Stimulated activated CD4-positive, alpha-beta T cell treated with anti-CD3 and anti-CD28 coated beads, TNF-alpha, amount 100 ng/mL, for 24 hours (primary cell): ENCODE measurements around the gene LRP10.

Experiments used
- DNase-seq, 3 experiments: peaks; one replicate each; pipeline ENCODE4 v3.0.0-alpha.2; 2020; ENCODE audit warnings: low read depth in 3 of 3

The LRP10 gene

DNA sequence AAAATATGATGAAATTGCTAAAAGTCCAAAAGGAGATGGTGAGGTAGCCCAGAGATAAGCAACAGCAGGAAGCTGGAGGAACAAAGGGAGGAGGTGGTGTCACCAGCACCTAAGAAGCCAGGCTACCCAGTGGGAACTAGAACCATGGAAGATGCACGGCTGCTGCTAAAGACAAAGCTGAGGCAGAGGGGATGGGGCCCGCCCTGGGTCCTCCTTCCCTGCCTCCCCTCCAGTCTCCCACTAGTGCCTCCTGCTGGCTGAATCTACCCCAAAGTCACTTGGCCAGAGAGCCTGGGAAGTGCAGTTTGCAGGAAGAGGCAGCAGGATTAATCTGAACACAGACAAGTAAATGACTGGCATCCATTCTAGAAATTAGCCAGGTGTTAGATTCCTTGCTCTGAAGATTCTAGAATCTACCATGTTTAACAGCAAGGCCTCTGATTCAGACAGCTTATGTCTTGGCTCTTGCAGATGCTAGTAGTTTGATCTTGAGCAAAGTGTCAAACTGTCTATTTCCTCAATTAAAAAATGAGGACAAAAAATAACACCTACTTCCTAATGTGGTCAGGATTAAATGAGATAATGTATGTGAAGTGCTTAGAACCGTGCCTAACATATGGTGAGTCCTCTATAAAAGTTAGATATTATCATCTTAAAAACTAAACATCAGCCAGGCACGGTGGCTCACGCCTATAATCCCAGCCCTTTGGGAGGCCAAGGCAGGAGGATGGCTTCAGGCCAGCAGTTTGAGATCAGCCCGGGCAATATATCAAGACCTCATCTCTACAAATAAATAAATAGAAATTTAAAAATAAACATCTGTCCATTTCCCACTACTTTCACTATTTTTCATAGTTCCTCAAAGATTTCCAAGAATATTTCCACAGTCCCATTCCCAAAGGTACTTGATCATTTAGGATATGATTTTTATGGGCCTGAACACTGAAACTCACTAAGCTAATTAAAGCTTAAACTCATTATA is 5.8 kb upstream of the LRP10 start:
- no peak for DNase-seq

- no peak for DNase-seq
Measured at GRCh38 chr14:22866874-22867273, 4.7 kb upstream of the LRP10 start.

DNA sequence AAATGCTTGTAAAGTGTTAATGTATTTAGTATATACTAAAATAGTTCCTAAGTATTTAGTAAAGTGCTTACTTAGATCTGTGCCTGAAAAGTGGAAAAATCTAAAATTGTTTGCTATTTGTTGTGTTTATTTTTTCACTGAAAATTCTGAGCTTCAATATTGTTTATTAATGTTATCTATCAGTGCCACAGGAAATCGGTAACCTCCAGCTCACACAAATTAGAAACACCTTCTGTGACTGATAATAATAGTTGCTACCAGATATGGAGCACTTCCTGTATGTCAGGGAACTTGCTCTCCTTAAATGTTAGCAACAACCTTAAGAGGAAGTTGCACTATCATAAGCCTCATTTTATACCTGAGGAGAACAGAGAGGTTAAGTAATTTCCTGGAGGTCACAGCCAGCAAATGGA is 723 bp upstream of the LRP10 start:
- DNase-seq: no peak

- DNase-seq: peak; percentile 50 to 74 (median 56)
Measured at GRCh38 chr14:22872033-22872832, 693 bp downstream of the LRP10 start.

DNA sequence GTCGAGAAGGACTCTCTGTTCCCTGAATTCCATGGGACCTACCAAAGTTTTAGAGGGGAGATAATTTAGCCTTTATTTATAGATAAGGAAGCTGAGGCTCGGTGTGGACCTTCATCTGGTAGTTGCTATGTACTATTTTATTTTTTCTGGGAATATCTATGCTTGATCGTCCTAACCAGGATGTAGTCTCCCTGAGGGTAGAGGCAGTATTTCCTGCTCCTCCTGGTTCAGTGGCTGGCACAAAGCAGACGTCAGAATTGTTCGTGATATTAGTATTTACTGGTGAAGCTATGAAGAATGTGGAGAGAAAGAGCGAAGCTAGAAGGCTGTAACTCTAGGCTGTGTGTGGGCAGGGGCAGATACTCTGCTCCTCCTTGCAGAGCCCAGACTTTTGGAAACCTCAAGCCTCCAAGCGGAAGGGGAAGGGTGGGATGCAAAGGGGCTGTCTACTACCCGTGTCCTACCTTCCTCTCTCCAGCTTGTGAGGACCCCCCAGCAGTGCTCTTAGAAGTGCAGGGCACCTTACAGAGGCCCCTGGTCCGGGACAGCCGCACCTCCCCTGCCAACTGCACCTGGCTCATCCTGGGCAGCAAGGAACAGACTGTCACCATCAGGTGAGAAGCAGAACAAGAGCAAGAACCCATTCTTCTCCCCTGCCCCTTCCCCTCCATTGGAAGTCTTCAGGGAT is 1.4 kb downstream of the LRP10 start:
- no peak for DNase-seq

GRCh38 chr14:22875003-22875747 is 3.6 kb downstream of the LRP10 start:
- no peak for DNase-seq

- no peak for DNase-seq
Measured at GRCh38 chr14:22875748-22876319, 4.3 kb downstream of the LRP10 start.

GRCh38 chr14:22877000-22877501 is 5.5 kb downstream of the LRP10 start:
- no peak for DNase-seq

DNA sequence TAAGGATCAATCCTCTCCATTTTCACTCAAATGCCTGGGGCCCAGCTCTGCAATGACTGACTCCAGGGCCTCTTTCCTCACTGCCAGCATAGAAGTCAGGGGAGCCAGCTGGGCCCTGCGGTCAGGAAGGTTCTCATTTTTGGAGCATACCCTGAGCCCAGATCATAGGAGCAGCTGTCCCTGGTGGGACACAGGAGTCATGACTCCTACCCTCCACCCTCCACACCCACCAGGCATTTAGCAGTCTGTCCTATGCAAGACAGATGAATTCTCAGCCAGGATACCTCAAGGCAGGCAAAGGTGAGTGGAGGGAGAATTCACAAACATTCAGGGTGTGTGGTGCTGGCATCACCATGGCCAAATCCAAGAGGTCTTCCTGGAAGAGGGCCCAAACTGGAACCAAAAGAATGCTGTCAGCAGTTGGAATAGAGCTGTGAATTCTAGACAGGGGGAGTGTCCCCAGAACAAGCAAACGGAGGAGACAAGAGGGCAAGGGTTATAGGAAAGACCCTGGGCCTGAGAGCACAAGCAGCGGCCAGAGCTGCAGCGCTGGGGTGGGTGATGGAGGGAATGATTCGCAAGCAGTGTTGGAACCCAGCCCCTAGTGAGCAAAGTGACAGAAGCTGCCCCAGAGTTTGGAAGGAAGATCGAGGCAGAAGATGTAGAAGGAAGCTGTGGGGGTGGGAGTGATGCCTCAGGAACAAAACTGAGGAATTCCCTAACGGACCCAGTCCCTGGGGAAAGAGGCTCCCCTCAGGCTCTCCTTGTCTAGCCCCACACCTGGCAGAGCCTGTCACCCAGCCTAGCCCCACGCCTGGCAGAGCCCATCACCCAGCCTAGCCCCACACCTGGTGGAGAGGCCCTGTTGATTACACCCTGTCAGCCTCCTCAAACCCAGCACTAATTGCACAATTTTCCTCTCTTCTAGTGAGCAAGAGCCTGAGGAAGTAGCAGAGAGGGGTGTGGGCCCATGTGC is 7.0 kb downstream of the LRP10 start:
- DNase-seq: no peak

- DNase-seq: no peak
Measured at GRCh38 chr14:22882064-22882463, 10.5 kb downstream of the LRP10 start.

DNA sequence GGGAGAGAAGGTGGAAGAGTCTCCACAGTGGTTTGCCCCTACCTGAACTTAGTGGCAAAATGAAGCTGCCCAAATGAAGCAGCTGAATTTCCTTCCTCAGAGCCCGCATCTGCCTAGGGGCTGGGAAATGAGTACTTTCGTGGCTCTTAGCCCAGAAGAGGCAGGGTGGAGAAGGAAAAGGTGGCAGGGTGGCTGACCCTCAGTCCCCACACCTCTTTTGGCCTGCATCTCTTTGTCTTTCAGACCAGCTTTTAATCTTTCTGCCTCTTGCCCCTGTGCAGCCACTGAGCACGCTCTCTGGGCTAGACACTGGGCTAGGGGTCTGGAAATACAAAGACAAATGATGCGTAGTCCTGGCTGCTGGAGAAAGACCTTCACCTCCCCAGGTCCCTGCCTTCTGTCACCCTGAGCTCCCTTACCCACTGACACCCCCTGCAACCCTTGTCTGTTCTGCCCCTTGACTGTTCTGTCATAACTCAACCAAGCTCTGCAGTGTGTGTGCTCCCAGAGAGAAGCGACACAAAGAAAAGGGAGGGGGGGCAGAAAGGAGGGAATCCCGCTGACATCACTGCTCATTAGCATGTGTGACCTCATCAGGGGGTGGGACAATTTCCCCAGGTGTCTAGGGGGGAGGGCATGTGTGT is 11.1 kb downstream of the LRP10 start:
- no peak for DNase-seq

DNA sequence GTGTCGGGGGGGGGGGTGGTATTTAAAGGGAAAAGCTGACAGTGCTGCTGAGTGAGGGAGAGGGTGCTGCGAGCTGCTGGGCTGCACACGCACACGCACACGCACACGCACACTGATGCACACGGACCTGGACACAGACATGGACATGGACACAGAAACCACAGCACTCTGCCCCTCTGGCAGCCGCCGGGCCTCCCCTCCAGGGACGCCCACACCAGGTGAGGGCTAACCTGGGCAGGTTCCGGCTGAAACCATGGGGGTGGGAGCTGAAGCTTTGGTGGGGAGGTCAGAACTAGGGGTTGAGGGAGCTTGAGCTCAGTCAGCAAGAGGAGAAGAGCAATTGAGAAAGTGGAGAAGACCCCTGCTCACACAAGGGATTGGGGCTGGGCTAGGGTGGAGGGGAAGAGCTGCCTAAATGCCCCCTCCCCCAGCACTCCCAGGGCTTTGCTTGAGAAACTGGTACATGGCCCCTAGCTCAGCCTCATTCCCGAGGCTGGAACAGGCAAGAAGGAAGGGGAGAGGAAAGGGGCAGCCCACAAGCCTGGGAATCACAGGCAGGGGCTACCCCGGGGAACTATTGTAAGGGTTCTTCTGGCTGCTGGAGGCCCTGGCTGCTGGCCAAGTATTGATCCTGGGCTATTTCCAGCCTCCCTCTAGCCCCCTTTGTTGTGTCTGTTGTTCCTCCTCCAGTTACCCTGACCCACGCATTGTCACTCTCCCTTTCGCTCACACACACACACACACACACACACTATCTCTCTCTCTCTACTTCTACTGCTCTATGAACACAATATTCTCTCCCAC is 11.8 kb downstream of the LRP10 start, which contains the start of gene REM2:
Gene REM2 (plus strand): TSS at position 50 of the 804 bp plus-strand sequence. CDS start 66 bp downstream, at position 116.
- no peak for DNase-seq

DNA sequence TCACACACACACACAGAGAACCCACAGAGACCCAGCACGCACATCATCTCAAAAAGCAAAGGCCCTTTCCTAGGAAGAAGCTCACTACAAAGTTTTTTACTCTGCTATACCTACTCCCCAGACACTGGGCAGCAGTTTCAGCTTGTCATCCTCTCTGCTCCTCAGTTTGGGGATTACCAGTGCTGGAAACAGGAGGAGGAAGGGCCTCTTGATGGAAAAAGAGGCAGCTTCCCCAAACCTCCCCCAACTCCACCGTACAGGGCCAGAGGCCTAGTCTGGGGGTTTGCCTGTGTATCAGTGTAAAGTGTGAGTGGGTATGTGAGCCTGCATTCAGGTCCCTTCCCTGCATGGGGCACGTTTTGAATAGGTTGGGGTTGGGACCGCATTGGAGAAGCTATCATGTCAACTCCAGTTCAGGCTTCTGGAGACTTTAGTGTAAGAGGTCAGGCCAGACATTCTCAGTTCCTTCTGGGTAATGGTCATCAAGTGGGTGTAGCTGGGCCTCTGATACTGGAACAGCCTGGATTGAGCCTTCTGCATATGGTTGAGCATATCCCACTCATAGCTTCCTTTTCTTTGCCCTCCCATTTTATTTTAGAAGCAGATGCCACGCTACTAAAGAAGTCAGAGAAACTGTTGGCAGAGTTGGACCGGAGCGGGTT is 12.7 kb downstream of the LRP10 start:
- DNase-seq: no peak

DNA sequence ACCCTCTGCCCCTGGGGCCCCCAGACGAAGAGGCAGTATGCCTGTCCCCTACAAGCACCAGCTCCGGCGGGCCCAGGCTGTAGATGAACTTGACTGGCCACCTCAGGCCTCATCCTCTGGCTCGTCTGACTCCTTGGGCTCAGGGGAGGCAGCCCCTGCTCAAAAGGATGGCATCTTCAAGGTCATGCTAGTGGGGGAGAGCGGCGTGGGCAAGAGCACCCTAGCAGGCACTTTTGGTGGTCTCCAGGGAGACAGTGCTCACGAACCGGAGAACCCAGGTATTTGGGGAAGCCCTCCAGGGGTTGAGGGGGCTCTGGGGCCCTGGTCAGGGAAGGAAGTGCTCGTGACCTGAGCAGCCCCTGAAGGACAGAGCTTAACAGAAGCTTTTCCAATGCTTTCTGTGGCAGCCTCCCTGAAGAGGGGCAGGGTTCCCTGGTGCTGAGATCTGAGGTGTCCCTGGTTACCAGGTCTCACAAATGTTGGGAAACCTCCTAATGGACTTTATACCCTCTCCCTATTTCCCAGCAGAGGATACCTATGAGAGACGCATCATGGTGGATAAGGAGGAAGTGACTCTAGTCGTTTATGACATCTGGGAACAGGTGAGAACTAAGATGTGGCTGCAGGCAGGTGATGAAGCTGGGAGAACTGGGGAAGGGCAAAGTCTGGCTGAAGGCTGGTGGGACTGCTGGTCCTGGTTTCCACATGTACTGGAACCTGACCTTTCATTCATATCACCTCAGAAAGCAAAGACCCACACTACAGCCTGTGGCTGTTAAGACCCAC is 13.4 kb downstream of the LRP10 start:
- DNase-seq: no peak

- DNase-seq: no peak
Measured at GRCh38 chr14:22885975-22886374, 14.4 kb downstream of the LRP10 start.

- DNase-seq: peak in 2 of 3 experiments; percentile 41 to 72
Measured at GRCh38 chr14:22886500-22887259, 15.1 kb downstream of the LRP10 start.
